GM12892 (cell line): ENCODE measurements around the gene HTR4.

Experiments
- POLR2A ChIP-seq: IDR thresholded peaks from 2 replicates; pipeline ENCODE4 v1.6.1; 2011; ENCODE audit warnings: low read depth, low read length, control low read depth
- POLR2AphosphoS5 ChIP-seq: IDR thresholded peaks from 2 replicates; pipeline ENCODE4 v1.6.1; 2011; ENCODE audit warnings: low read depth, low read length, control low read depth
- TAF1 ChIP-seq: IDR thresholded peaks from 2 replicates; pipeline ENCODE4 v1.6.1; 2011; ENCODE audit warnings: low read depth, mild to moderate bottlenecking, control low read depth, low read length, borderline replicate concordance

GRCh38 chr5:148443241-148443640, 211.1 kb downstream of the HTR4 start:
- TF ChIP-seq TAF1 = no peak
- TF ChIP-seq POLR2A = no peak
- no peak for TF ChIP-seq POLR2AphosphoS5
